H9 (cell line): ENCODE results near the gene COTL1. TPM values are rescaled to one million over a fixed set of nuclear protein-coding genes. Genes with fewer than 3 reads are reported as not detected.
"Not testable (repeated sequence)": the region's sequence is repeated elsewhere in the genome, so short reads cannot be mapped to it uniquely, and the experiment has no call there.

Source experiments
- DNase-seq: peaks from one replicate; pipeline ENCODE4 v3.0.0-alpha.2; 2017
- H2AFZ ChIP-seq: one replicate; pipeline ENCODE4 v1.6.1; 2013; ENCODE audit warnings: mild to moderate bottlenecking, low read length, control low read depth, moderate library complexity
- H2AK5ac ChIP-seq: 2 replicates; pipeline ENCODE4 v1.6.1; 2013; ENCODE audit warnings: low read length, control low read depth, mixed read lengths; ENCODE audit not compliant: insufficient read length
- H2BK120ac ChIP-seq: one replicate; pipeline ENCODE4 v1.6.1; 2013; ENCODE audit warnings: low read depth, mild to moderate bottlenecking, low read length, control low read depth, inconsistent platforms; ENCODE audit not compliant: poor library complexity, severe bottlenecking
- H2BK12ac ChIP-seq: 2 replicates; pipeline ENCODE4 v1.6.1; 2013; ENCODE audit warnings: low read length, control low read depth, mixed read lengths, low read depth; ENCODE audit not compliant: insufficient read length
- H2BK15ac ChIP-seq: 2 replicates; pipeline ENCODE4 v1.6.1; 2013; ENCODE audit warnings: low read depth, low read length, control low read depth
- H2BK20ac ChIP-seq: one replicate; pipeline ENCODE4 v1.6.1; 2013; ENCODE audit warnings: low read depth, mild to moderate bottlenecking, low read length, control low read depth, inconsistent platforms; ENCODE audit not compliant: poor library complexity, severe bottlenecking
- H2BK5ac ChIP-seq: 2 replicates; pipeline ENCODE4 v1.6.1; 2013; ENCODE audit warnings: low read length, control low read depth, mixed read lengths; ENCODE audit not compliant: insufficient read length
- H3K14ac ChIP-seq: 2 replicates; pipeline ENCODE4 v1.6.1; 2013; ENCODE audit warnings: low read length, control low read depth; ENCODE audit not compliant: insufficient read depth
- H3K18ac ChIP-seq: 2 replicates; pipeline ENCODE4 v1.6.1; 2013; ENCODE audit warnings: low read depth, mild to moderate bottlenecking, mixed read lengths, low read length, control low read depth; ENCODE audit not compliant: insufficient read length
- H3K23ac ChIP-seq: 2 replicates; pipeline ENCODE4 v1.6.1; 2013; ENCODE audit warnings: low read length, control low read depth, mixed read lengths, low read depth; ENCODE audit not compliant: insufficient read length
- H3K23me2 ChIP-seq: 2 replicates; pipeline ENCODE4 v1.6.1; 2013; ENCODE audit warnings: low read depth, mild to moderate bottlenecking, mixed read lengths, low read length, control low read depth; ENCODE audit not compliant: insufficient read length, poor library complexity, severe bottlenecking
- H3K27ac ChIP-seq: 2 replicates; pipeline ENCODE4 v1.5.1; 2013; ENCODE audit warnings: low read length, control low read depth, mixed read lengths, low read depth; ENCODE audit not compliant: insufficient read length
- H3K27me3 ChIP-seq: 2 replicates; pipeline ENCODE4 v1.6.1; 2013; ENCODE audit warnings: low read length, control low read depth, inconsistent platforms; ENCODE audit not compliant: insufficient read depth
- H3K4ac ChIP-seq: 2 replicates; pipeline ENCODE4 v1.6.1; 2013; ENCODE audit warnings: low read depth, mild to moderate bottlenecking, control low read depth, inconsistent platforms, low read length, moderate library complexity
- H3K4me1 ChIP-seq: 2 replicates; pipeline ENCODE4 v1.6.1; 2013; ENCODE audit warnings: low read length, control low read depth, inconsistent platforms; ENCODE audit not compliant: insufficient read depth
- H3K4me2 ChIP-seq: 2 replicates; pipeline ENCODE4 v1.6.1; 2013; ENCODE audit warnings: low read length, control low read depth, mixed read lengths; ENCODE audit not compliant: insufficient read length, insufficient read depth
- H3K56ac ChIP-seq: 2 replicates; pipeline ENCODE4 v1.6.1; 2013; ENCODE audit warnings: low read depth, mild to moderate bottlenecking, mixed read lengths, low read length, control low read depth; ENCODE audit not compliant: insufficient read length
- H3K79me1 ChIP-seq: 2 replicates; pipeline ENCODE4 v1.6.1; 2013; ENCODE audit warnings: low read depth, mild to moderate bottlenecking, moderate library complexity, low read length, control low read depth, inconsistent platforms; ENCODE audit not compliant: insufficient read depth, poor library complexity, severe bottlenecking
- H3K79me2 ChIP-seq: 2 replicates; pipeline ENCODE4 v1.6.1; 2013; ENCODE audit warnings: low read length, control low read depth, inconsistent platforms; ENCODE audit not compliant: insufficient read depth
- H3K9ac ChIP-seq: 2 replicates; pipeline ENCODE4 v1.6.1; 2013; ENCODE audit warnings: low read length, control low read depth, mixed read lengths; ENCODE audit not compliant: insufficient read length; ENCODE audit errors: extremely low read depth
- H3K9me3 ChIP-seq: one replicate; pipeline ENCODE4 v1.6.1; 2013; ENCODE audit warnings: low read depth, low read length, inconsistent platforms; ENCODE audit not compliant: control insufficient read depth
- H3T11ph ChIP-seq: one replicate; pipeline ENCODE4 v1.6.1; 2013; ENCODE audit warnings: mild to moderate bottlenecking, low read length, control low read depth, inconsistent platforms
- H4K20me1 ChIP-seq: one replicate; pipeline ENCODE4 v1.6.1; 2013; ENCODE audit not compliant: control insufficient read depth, insufficient read length, insufficient read depth
- H4K5ac ChIP-seq: 2 replicates; pipeline ENCODE4 v1.6.1; 2013; ENCODE audit warnings: low read depth, mild to moderate bottlenecking, mixed read lengths, low read length, control low read depth; ENCODE audit not compliant: insufficient read length
- H4K8ac ChIP-seq: replicated peaks from 2 replicates; pipeline ENCODE4 v1.6.1; 2013; ENCODE audit warnings: low read length, control low read depth, mixed read lengths, low read depth; ENCODE audit not compliant: insufficient read length
- H4K91ac ChIP-seq: 2 replicates; pipeline ENCODE4 v1.6.1; 2013; ENCODE audit warnings: low read depth, mild to moderate bottlenecking, moderate library complexity, mixed read lengths, low read length, control low read depth; ENCODE audit not compliant: insufficient read length
- H3K27ac Mint-ChIP-seq, 3 experiments: 2 replicates in 2 of 3; 3 replicates in 1 of 3; pipeline ENCODE4 v1.8.0; 2020 to 2021; ENCODE audit warnings: mixed read lengths in 3 of 3, mild to moderate bottlenecking in 1 of 3, moderate library complexity in 1 of 3
- H3K27me3 Mint-ChIP-seq: 2 replicates; pipeline ENCODE4 v1.8.0; 2021; ENCODE audit warnings: low read depth, mild to moderate bottlenecking, moderate library complexity, mixed read lengths
- H3K36me3 Mint-ChIP-seq, 3 experiments: 2 replicates in 2 of 3; 3 replicates in 1 of 3; pipeline ENCODE4 v1.8.0; 2020 to 2021; ENCODE audit warnings: low read depth in 3 of 3, mixed read lengths in 3 of 3; ENCODE audit not compliant: insufficient read depth in 1 of 3
- H3K4me1 Mint-ChIP-seq, 2 experiments: 2 replicates each; pipeline ENCODE4 v1.8.0; 2020; ENCODE audit warnings: mixed read lengths in 2 of 2
- H3K4me3 Mint-ChIP-seq, 2 experiments: 2 replicates in 1 of 2; 3 replicates in 1 of 2; pipeline ENCODE4 v1.8.0; 2020 to 2021; ENCODE audit warnings: mild to moderate bottlenecking in 2 of 2, mixed read lengths in 2 of 2, moderate library complexity in 1 of 2
- H3K9me3 Mint-ChIP-seq, 2 experiments: 2 replicates in 1 of 2; 3 replicates in 1 of 2; pipeline ENCODE4 v1.8.0; 2020; ENCODE audit warnings: mild to moderate bottlenecking in 2 of 2, mixed read lengths in 2 of 2, moderate library complexity in 1 of 2
- CTCF ChIP-seq: fragments of 200-600 bp; sonication (generic); conservative IDR thresholded peaks from 3 replicates; pipeline ENCODE4 v1.8.0; 2021; ENCODE audit warnings: antibody characterized with exemption, mild to moderate bottlenecking
- WGBS: extraction: QIAGEN DNeasy Blood & Tissue Kit; methylation state at CpG from one replicate; pipeline ENCODE4 v1.1.7; 2013; ENCODE audit warnings: missing lambda C conversion rate, low lambda C conversion rate, mixed read lengths; ENCODE audit not compliant: insufficient read length; ENCODE audit errors: extremely low coverage; 5-methylcytosine and 5-hydroxymethylcytosine counted together
- total RNA-seq: library from RNA; stranded (reverse); gene quantifications from 2 replicates; pipeline ENCODE4 v1.2.1, GENCODE V29; 2021

Gene COTL1
- total RNA-seq, 1 experiment from 2014 or later, result 81.4 TPM

- WGBS, result no CpG with 5 or more reads among the region's 14 CpGs
- H2AK5ac ChIP-seq, result no peak overlapping the region
- no peak overlapping the region for H3K18ac ChIP-seq
- H3K27me3 Mint-ChIP-seq, result no peaks in the 10 kb centered on the region
- no peak overlapping the region for H3K4me3 Mint-ChIP-seq
- TF ChIP-seq CTCF, result no peak
- no peaks in the 10 kb centered on the region for H3K27me3 ChIP-seq
- H3K4me2 ChIP-seq, result no peak overlapping the region
- H3K4me1 ChIP-seq, result peaks cover 4% of the 10 kb centered on the region
- H3K9ac ChIP-seq, result no peak overlapping the region
- H4K91ac ChIP-seq, result no peak overlapping the region
- H3K79me2 ChIP-seq, result no peaks in the 10 kb centered on the region
- no peak overlapping the region for H2BK5ac ChIP-seq
- H2BK12ac ChIP-seq, result no peak overlapping the region
- peak overlapping the region in 2 of 3 experiments; percentile 71 to 78; a peak in 2 of 7 replicates for H3K27ac Mint-ChIP-seq
- no peak overlapping the region for H3K27ac ChIP-seq
- H4K8ac ChIP-seq, result no peak overlapping the region
- H3K4ac ChIP-seq, result peak overlapping the region; percentile 37; the same call in 1 of the 2 replicates
- no peaks in the 10 kb centered on the region for H3K9me3 ChIP-seq
- peak; percentile 44 for DNase-seq
- H3K36me3 Mint-ChIP-seq, result peaks cover 0 to 5% (median 0%) of the 10 kb centered on the region in 3 experiments; a peak in 3 of 7 replicates
- H2BK20ac ChIP-seq, result no peak overlapping the region
- no peak overlapping the region for H2AFZ ChIP-seq
- H4K5ac ChIP-seq, result no peak overlapping the region
- H3K23me2 ChIP-seq, result no peaks in the 10 kb centered on the region
- no peak overlapping the region for H2BK120ac ChIP-seq
- no peak overlapping the region for H3T11ph ChIP-seq
- peak overlapping the region; percentile 8; the same call in 1 of the 2 replicates for H3K14ac ChIP-seq
- no peaks in the 10 kb centered on the region for H3K79me1 ChIP-seq
- no peak overlapping the region for H3K56ac ChIP-seq
- no peak overlapping the region for H3K23ac ChIP-seq
- no peaks in the 10 kb centered on the region; a peak in 1 of 5 replicates for H3K9me3 Mint-ChIP-seq
- H2BK15ac ChIP-seq, result no peak overlapping the region
- H4K20me1 ChIP-seq, result no peaks in the 10 kb centered on the region
- peaks cover 46 to 62% of the 10 kb centered on the region in 2 experiments for H3K4me1 Mint-ChIP-seq
Observed at GRCh38 chr16:84559311-84559932, 58.5 kb downstream of the COTL1 start.

- peaks cover 46 to 66% of the 10 kb centered on the region in 2 experiments for H3K4me1 Mint-ChIP-seq
- not testable (repeated sequence) for H3K79me1 ChIP-seq, H4K5ac ChIP-seq, H3K27me3 ChIP-seq, H2BK15ac ChIP-seq, H2BK12ac ChIP-seq, H3K27ac Mint-ChIP-seq, H3K4me1 ChIP-seq, H3K27ac ChIP-seq, H2BK20ac ChIP-seq, H2AK5ac ChIP-seq, H2AFZ ChIP-seq, H4K20me1 ChIP-seq, H4K8ac ChIP-seq, H3K79me2 ChIP-seq, H3K23me2 ChIP-seq, DNase-seq, H3K4me3 Mint-ChIP-seq, H2BK5ac ChIP-seq, H3K14ac ChIP-seq, H3K56ac ChIP-seq, H3K4me2 ChIP-seq, H3T11ph ChIP-seq, H3K9ac ChIP-seq, H3K27me3 Mint-ChIP-seq, H2BK120ac ChIP-seq, H3K9me3 Mint-ChIP-seq, H3K23ac ChIP-seq, H3K9me3 ChIP-seq, H3K18ac ChIP-seq, H3K36me3 Mint-ChIP-seq, H3K4ac ChIP-seq, H4K91ac ChIP-seq
- WGBS, result no CpG with 5 or more reads among the region's 5 CpGs
Observed at GRCh38 chr16:84558850-84559249, 59.0 kb downstream of the COTL1 start.
